ENCODE measurements around the gene RNF130.

RNF130 gene

DNA sequence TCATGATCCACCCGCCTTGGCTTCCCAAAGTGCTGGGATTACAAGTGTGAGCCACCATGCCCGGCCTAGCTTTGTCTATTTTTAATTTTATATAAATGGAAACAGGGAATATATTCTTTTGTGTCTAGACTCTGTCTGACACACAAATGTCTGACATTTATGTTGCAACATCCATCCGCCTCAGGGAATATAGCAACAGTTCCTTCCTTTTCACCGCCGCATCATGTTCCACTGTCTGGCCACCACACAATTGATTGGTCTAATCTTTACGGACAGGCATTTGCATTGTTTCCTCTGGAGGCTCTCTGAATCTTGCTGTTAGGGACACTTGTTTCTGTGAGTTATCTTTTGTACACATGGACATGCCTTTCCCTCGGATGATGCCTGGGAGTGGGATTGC lies 143.7 kb downstream of the RNF130 start:
- TF ChIP-seq, protein P1, sequence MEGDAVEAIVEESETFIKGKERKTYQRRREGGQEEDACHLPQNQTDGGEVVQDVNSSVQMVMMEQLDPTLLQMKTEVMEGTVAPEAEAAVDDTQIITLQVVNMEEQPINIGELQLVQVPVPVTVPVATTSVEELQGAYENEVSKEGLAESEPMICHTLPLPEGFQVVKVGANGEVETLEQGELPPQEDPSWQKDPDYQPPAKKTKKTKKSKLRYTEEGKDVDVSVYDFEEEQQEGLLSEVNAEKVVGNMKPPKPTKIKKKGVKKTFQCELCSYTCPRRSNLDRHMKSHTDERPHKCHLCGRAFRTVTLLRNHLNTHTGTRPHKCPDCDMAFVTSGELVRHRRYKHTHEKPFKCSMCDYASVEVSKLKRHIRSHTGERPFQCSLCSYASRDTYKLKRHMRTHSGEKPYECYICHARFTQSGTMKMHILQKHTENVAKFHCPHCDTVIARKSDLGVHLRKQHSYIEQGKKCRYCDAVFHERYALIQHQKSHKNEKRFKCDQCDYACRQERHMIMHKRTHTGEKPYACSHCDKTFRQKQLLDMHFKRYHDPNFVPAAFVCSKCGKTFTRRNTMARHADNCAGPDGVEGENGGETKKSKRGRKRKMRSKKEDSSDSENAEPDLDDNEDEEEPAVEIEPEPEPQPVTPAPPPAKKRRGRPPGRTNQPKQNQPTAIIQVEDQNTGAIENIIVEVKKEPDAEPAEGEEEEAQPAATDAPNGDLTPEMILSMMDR (conservative IDR thresholded peaks at IDR 0.05): no peak

DNA sequence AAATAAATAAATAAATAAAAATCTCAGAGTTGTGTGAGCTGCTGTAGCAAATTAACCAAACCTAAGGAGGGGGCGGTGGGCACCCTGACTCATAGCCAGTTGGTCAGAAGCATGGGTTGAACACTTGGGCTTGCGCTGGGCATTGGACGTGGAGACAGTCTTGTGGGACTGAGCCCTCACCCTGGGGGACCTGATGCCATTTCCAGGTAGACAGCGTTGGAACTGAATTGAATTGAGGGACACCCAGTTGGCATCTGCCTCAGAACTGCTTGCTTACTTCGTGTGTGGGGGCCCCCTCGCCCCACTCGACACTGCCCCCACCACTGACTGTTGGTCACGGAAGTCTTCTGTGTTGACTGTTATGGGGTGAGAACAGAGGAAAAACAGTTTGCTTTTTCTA lies 144.9 kb downstream of the RNF130 start:
- H3K27ac ChIP-seq: no peak overlapping the region
- TF ChIP-seq, protein P1 (conservative IDR thresholded peaks at IDR 0.05): no peak

More for the DNA sequence above, 143.7 kb downstream of the RNF130 start:
- no peak overlapping the region for H3K27ac ChIP-seq

DNA sequence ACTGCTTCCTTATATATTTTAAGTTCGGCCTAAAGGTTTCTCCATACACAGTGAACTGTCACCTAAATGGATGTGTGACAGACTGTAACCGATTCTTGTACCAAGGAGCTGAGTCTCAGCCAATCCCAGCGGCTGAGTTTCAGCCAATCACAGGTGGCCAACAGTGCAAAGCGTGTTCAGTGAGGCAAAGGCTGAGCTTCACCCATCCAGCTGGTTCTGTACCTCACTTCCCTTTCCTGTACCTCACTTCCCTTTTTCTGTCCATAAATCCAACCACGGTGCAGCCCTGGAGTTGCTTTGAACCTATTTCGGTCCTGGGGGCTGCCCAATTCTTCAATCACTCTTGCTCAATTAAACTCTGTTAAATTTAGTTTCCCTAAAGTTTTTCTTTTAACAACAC lies 148.1 kb downstream of the RNF130 start:
- no peak overlapping the region for H3K27ac ChIP-seq
- TF ChIP-seq, protein P1 (conservative IDR thresholded peaks at IDR 0.05): no peak

DNA sequence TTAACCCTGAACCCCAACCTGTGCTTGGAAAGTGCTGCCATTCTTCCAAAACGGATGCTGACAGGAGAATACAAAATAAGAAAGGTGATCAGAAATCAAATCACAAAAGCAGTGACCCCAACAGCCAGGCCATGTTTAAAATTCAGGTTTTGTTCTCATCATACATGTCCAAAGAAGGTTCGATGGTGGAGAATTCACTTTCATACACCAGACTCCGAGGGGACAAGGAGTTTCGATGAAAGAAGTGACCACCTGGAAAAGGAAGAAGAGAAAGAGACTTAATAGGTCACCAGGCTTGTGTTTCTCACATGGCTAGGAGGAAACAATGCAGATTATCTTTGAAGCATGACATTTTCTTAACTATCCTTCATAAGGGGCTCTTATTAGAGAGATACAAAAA lies 151.4 kb downstream of the RNF130 start:
- no peak overlapping the region for H3K27ac ChIP-seq
- TF ChIP-seq, protein P1 (conservative IDR thresholded peaks at IDR 0.05): no peak

DNA sequence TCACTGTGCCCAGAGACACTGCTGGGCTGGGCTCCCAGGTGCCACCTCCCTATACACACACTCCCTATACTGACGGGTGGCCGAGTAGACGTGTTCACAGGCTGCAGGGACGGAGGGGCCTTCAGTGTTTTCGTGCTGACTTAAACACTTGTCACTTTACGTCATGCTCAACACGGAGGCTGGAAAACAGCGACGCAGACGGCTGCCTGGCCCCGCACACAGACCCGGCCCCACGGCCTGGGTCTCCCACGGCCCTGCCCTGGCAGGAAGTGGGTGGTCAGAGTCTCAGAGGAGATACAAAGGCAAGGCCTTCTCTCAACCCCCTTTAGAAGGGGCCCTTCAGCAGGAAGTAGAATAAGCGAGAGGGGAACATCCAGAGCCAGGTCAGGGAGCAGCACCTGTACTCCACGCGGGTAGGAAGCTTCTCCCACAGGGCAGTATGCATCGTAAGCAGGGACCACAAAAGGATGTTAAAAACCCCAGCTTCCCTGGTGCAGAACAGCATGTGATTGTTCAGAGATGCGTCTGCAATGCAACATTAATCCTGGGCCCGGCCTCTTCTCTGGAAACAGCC lies 152.0 kb downstream of the RNF130 start:
- H3K27ac ChIP-seq: no peak overlapping the region

DNA sequence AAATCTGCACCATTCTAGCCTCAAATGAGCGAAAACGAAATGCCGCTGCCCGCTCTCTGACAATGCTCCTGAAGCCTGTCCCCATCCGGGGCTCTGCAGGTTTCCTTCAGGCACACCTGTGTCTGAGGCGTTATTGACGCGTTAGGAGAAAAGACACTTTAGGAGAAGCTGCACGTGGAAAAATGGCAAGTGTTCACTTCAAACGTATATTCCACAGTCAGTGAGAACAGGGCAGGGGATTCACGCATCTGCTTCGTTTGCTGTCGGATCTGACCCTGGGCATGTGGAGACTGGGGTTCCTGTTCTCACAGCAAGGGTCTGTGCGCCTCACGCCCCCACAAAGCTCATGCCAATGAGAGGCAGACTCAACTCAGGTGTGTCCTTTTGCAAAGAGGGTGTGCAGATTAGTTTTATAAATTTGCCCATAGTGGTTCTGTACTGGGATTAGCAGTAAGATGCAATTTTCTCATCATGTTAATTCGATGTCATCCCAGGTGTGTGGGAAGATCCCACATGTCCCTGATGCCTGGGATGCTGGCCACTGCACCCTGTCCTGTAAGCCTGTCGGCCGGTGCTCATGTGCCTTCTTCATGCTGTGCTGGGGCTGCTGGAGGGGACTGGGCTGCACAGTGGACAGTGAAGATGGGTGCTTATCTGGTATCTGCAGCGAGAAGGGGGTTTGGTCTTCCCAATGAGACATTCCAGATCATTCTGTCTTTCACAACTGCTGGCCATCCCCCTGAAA lies 152.6 kb downstream of the RNF130 start:
- TF ChIP-seq, protein P1 (conservative IDR thresholded peaks at IDR 0.05): no peak
- H3K27ac ChIP-seq: no peak overlapping the region

More for the DNA sequence above, 152.0 kb downstream of the RNF130 start:
- TF ChIP-seq, protein P1 (conservative IDR thresholded peaks at IDR 0.05): no peak

DNA sequence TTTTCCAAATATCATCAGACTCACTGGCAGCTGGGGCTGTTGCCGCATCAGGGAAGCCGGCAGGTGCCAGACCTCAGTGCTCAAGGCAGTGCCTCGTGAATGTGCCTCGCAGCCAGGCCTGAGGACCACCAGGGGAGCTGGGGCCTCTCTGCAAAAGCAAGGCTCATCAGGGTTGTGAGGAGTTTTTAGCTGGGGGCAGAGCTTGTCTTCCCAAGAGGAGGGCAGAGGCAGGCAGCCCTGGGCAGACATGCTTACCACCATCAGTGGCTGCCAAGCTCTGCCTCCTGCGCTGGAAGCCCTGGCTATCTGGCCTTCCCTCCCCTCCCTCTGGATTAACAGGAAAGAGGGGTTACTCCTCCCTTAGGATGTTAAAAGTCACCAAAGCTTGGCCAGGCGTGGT lies 155.0 kb downstream of the RNF130 start:
- TF ChIP-seq, protein P1 (conservative IDR thresholded peaks at IDR 0.05): no peak
- peak overlapping the region; percentile 12; the same call in 1 of the 2 replicates for H3K27ac ChIP-seq
